ENCODE measurements around the gene SRPK2. TPM values are rescaled to one million over a fixed set of nuclear protein-coding genes. Genes with fewer than 3 reads are reported as not detected.

Gene SRPK2
- polyA plus RNA-seq, 1 of the 3 experiments (the other 2 are of a cell fraction), result 15.4 TPM

DNA sequence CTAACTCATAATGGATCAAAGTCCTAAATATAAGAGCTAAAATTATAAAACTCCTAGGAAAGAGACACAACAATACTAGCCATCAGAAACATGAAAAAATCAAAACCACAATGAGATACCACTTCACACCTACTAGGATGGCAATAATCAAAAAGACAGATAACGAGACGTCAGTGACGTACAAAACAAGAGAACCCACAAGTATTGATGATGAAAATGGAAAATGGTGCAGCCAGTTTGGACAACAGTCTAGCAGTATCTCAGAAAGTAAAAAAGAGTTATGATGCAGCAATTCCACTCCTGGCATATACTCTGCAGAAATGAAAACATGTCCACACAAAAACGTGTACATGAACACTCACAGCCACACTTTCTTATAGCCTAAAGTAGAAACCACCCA, 173.5 kb downstream of the SRPK2 start (continued):
- TF ChIP-seq RXRA (IDR thresholded peaks at IDR 0.05; ENCODE audit: borderline replicate concordance, low read depth), result no peak
- TF ChIP-seq, protein P1, sequence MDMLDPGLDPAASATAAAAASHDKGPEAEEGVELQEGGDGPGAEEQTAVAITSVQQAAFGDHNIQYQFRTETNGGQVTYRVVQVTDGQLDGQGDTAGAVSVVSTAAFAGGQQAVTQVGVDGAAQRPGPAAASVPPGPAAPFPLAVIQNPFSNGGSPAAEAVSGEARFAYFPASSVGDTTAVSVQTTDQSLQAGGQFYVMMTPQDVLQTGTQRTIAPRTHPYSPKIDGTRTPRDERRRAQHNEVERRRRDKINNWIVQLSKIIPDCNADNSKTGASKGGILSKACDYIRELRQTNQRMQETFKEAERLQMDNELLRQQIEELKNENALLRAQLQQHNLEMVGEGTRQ (IDR thresholded peaks at IDR 0.05; ENCODE audit: borderline replicate concordance, low read depth, low read length), result no peak

DNA sequence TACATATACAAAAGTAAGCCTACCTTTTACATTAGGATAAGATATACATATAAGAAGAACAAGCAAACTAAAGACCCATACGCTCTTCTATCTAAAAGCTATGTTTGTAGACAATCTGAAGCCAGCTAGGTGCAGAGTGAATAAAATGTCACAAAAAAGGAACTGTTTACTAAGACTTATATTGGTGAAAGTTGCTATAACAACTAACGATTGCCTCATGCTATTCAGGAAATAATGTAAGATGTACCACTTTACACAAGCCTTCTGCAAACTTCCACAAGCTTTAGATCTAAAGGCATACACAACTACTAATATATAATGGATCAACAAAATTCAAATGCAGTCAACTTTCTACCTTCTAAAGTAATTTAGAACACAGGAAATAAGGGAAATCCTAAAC, 175.1 kb downstream of the SRPK2 start:
- peaks cover 0 to 9% of the 10 kb centered on the region in 2 experiments for H3K36me3 ChIP-seq (replicated peaks in 1 of 2; ENCODE audit: control insufficient read depth in 1 of 2, insufficient read depth in 2 of 2, low read length in 1 of 2)
- POLR2A ChIA-PET, result no interaction called here
- peaks cover 80% of the 10 kb centered on the region for H4K20me1 ChIP-seq (ENCODE audit: insufficient read depth)
- no peaks in the 10 kb centered on the region for H3F3A ChIP-seq (replicated peaks; ENCODE audit: insufficient read depth)
- H3K4me3 ChIP-seq (ENCODE audit: low read depth in 2 of 2, low read length in 1 of 2), result no peak overlapping the region
- no peaks in the 10 kb centered on the region for H3K27me3 ChIP-seq (ENCODE audit: insufficient read depth)
- H3K9me2 ChIP-seq, result no peaks in the 10 kb centered on the region
- 96% methylated on average over 2 of the region's 2 CpGs for WGBS (ENCODE audit: low lambda C conversion rate)
- H3K79me2 ChIP-seq (ENCODE audit: insufficient read depth), result peaks cover 97% of the 10 kb centered on the region
- H3K4me2 ChIP-seq, result no peak overlapping the region
- H3K9ac ChIP-seq, result no peak overlapping the region
- H3K4me1 ChIP-seq (ENCODE audit: control insufficient read depth in 1 of 2, insufficient read depth in 2 of 2, low read depth in 1 of 2, low read length in 1 of 2), result peaks cover 6 to 7% of the 10 kb centered on the region in 2 experiments; a peak in 3 of 4 replicates
- TF ChIP-seq, protein P2, sequence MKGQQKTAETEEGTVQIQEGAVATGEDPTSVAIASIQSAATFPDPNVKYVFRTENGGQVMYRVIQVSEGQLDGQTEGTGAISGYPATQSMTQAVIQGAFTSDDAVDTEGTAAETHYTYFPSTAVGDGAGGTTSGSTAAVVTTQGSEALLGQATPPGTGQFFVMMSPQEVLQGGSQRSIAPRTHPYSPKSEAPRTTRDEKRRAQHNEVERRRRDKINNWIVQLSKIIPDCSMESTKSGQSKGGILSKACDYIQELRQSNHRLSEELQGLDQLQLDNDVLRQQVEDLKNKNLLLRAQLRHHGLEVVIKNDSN (IDR thresholded peaks at IDR 0.05; ENCODE audit: borderline replicate concordance, low read depth), result no peak
- TF ChIP-seq FOXJ3 (CRISPR knock-in tag; IDR thresholded peaks at IDR 0.05) (no peak), SIN3A (IDR thresholded peaks at IDR 0.05; ENCODE audit: borderline replicate concordance, low read depth, low read length) (no peak), EZH2phosphoT487 (IDR thresholded peaks at IDR 0.05; ENCODE audit: borderline replicate concordance, low read depth) (no peak), RCOR1 (IDR thresholded peaks at IDR 0.05; ENCODE audit: low read length) (no peak), ELF1 (IDR thresholded peaks at IDR 0.05) (no peak), GABPA (IDR thresholded peaks at IDR 0.05; ENCODE audit: low read depth) (no peak), SMC3 (IDR thresholded peaks at IDR 0.05; ENCODE audit: low read depth, low read length) (no peak), FOXM1 (IDR thresholded peaks at IDR 0.05; ENCODE audit: low read depth) (no peak)
- DNase-seq, result no peak
- H3K27ac ChIP-seq (ENCODE audit: low read depth in 2 of 2, low read length in 1 of 2), result no peak overlapping the region
- CTCF ChIA-PET, result interaction anchor here (0.9 to 1.4 kb wide), 3 partner anchors 10 to 95 kb away, joined by 3 to 5 read pairs (median 3); no protein-coding TSS in a partner anchor
- H3K9me3 ChIP-seq, result no peaks in the 10 kb centered on the region
- no peak overlapping the region for H2AFZ ChIP-seq (ENCODE audit: low read depth)

DNA sequence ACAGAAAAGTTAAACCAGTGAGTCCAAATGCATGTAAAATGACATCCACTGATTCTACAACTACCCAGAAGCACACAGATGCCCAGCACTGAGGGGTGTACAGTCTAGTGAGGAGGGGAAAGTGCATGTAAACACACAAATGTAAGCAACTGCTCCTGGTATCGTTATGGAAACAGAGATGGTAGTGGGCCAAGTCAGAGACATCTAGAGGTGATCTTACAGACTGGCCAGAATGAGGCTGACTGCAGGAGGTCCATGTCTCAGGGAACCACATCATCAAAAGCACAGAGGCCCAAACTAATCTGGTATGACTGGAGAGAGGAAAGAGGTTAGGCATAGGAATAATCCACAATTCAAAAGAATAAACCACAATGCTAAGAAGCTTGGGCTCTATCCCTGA, 176.5 kb downstream of the SRPK2 start:
- Histone ChIP-seq H3K27me3 (ENCODE audit: insufficient read depth) (no peaks in the 10 kb centered on the region), H2AFZ (ENCODE audit: low read depth) (no peak overlapping the region), H3K79me2 (ENCODE audit: insufficient read depth) (peaks cover 97% of the 10 kb centered on the region), H3K9me2 (no peaks in the 10 kb centered on the region), H3K27ac (ENCODE audit: low read depth in 2 of 2, low read length in 1 of 2) (no peak overlapping the region), H3K36me3 (replicated peaks in 1 of 2; ENCODE audit: control insufficient read depth in 1 of 2, insufficient read depth in 2 of 2, low read length in 1 of 2) (peaks cover 0 to 9% of the 10 kb centered on the region in 2 experiments), H3K9ac (no peak overlapping the region), H4K20me1 (ENCODE audit: insufficient read depth) (peaks cover 80% of the 10 kb centered on the region), H3F3A (replicated peaks; ENCODE audit: insufficient read depth) (no peaks in the 10 kb centered on the region), H3K4me1 (ENCODE audit: control insufficient read depth in 1 of 2, insufficient read depth in 2 of 2, low read depth in 1 of 2, low read length in 1 of 2) (peaks cover 0 to 4% of the 10 kb centered on the region in 2 experiments; a peak in 2 of 4 replicates), H3K9me3 (no peaks in the 10 kb centered on the region), H3K4me3 (ENCODE audit: low read depth in 2 of 2, low read length in 1 of 2) (no peak overlapping the region), H3K4me2 (no peak overlapping the region)
- ChIA-PET CTCF (no interaction called here), POLR2A (no interaction called here)
- 88% methylated on average over 1 of the region's 1 CpG for WGBS (ENCODE audit: low lambda C conversion rate)
- no peak for DNase-seq
- TF ChIP-seq TCF12 (IDR thresholded peaks at IDR 0.05) (no peak), RFX5 (IDR thresholded peaks at IDR 0.05; ENCODE audit: low read length) (no peak), YY1 (IDR thresholded peaks at IDR 0.05; ENCODE audit: low read depth) (no peak), NFIC (IDR thresholded peaks at IDR 0.05; ENCODE audit: borderline replicate concordance) (no peak), RAD21 (IDR thresholded peaks at IDR 0.05; ENCODE audit: low read length) (no peak), GATA2 (CRISPR knock-in tag; IDR thresholded peaks at IDR 0.05) (no peak)
- TF ChIP-seq, protein P3, sequence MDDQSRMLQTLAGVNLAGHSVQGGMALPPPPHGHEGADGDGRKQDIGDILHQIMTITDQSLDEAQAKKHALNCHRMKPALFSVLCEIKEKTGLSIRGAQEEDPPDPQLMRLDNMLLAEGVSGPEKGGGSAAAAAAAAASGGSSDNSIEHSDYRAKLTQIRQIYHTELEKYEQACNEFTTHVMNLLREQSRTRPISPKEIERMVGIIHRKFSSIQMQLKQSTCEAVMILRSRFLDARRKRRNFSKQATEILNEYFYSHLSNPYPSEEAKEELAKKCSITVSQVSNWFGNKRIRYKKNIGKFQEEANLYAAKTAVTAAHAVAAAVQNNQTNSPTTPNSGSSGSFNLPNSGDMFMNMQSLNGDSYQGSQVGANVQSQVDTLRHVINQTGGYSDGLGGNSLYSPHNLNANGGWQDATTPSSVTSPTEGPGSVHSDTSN (IDR thresholded peaks at IDR 0.05), result no peak
- TF ChIP-seq, protein P4, sequence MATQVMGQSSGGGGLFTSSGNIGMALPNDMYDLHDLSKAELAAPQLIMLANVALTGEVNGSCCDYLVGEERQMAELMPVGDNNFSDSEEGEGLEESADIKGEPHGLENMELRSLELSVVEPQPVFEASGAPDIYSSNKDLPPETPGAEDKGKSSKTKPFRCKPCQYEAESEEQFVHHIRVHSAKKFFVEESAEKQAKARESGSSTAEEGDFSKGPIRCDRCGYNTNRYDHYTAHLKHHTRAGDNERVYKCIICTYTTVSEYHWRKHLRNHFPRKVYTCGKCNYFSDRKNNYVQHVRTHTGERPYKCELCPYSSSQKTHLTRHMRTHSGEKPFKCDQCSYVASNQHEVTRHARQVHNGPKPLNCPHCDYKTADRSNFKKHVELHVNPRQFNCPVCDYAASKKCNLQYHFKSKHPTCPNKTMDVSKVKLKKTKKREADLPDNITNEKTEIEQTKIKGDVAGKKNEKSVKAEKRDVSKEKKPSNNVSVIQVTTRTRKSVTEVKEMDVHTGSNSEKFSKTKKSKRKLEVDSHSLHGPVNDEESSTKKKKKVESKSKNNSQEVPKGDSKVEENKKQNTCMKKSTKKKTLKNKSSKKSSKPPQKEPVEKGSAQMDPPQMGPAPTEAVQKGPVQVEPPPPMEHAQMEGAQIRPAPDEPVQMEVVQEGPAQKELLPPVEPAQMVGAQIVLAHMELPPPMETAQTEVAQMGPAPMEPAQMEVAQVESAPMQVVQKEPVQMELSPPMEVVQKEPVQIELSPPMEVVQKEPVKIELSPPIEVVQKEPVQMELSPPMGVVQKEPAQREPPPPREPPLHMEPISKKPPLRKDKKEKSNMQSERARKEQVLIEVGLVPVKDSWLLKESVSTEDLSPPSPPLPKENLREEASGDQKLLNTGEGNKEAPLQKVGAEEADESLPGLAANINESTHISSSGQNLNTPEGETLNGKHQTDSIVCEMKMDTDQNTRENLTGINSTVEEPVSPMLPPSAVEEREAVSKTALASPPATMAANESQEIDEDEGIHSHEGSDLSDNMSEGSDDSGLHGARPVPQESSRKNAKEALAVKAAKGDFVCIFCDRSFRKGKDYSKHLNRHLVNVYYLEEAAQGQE (IDR thresholded peaks at IDR 0.05; ENCODE audit: low read depth, low read length), result no peak
- TF ChIP-seq, protein P5, sequence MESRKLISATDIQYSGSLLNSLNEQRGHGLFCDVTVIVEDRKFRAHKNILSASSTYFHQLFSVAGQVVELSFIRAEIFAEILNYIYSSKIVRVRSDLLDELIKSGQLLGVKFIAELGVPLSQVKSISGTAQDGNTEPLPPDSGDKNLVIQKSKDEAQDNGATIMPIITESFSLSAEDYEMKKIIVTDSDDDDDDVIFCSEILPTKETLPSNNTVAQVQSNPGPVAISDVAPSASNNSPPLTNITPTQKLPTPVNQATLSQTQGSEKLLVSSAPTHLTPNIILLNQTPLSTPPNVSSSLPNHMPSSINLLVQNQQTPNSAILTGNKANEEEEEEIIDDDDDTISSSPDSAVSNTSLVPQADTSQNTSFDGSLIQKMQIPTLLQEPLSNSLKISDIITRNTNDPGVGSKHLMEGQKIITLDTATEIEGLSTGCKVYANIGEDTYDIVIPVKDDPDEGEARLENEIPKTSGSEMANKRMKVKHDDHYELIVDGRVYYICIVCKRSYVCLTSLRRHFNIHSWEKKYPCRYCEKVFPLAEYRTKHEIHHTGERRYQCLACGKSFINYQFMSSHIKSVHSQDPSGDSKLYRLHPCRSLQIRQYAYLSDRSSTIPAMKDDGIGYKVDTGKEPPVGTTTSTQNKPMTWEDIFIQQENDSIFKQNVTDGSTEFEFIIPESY (IDR thresholded peaks at IDR 0.05; ENCODE audit: borderline replicate concordance, low read depth), result no peak

Data from SK-N-SH (cell line).